NCI-H524 (cell line): Measurements from ENCODE around the gene GTF3C2.
"Not testable (repeated sequence)": the region's sequence is repeated elsewhere in the genome, so short reads cannot be mapped to it uniquely, and the experiment has no call there.

ENCODE experiments used
- DNase-seq, 2 experiments: peaks; one replicate each; lab custom pipeline; 2025; lab: John Stamatoyannopoulos, UW

The GTF3C2 gene

GRCh38 chr2:27370816-27371620, 14.5 kb upstream of the GTF3C2 start:
- DNase-seq: peak in 1 of 2 experiments; percentile 44

- peak; percentile 97 to 99 for DNase-seq
Observed at GRCh38 chr2:27370026-27370815, 13.7 kb upstream of the GTF3C2 start, which contains the start of the genes EIF2B4 and SNX17. TSS of gene EIF2B4 (minus strand) at chr2:27370338. CDS start at chr2:27370314, 24 bp downstream. TSS of gene SNX17 (plus strand) at chr2:27370616. CDS start at chr2:27370744, 128 bp downstream.

GRCh38 chr2:27369471-27370025, 13.0 kb upstream of the GTF3C2 start:
- peak; percentile 40 to 64 for DNase-seq

- DNase-seq: no peak
Observed at GRCh38 chr2:27363933-27364332, 7.4 kb upstream of the GTF3C2 start.

- no peak for DNase-seq
Observed at GRCh38 chr2:27362678-27363420, 6.3 kb upstream of the GTF3C2 start.

- DNase-seq: peak; percentile 24 to 71
Observed at GRCh38 chr2:27356056-27356381, 545 bp downstream of the GTF3C2 start.

GRCh38 chr2:27354597-27354927, 2.0 kb downstream of the GTF3C2 start:
- DNase-seq: no peak

GRCh38 chr2:27353762-27354596, 2.6 kb downstream of the GTF3C2 start:
- peak in 1 of 2 experiments; percentile 36 for DNase-seq

GRCh38 chr2:27353386-27353761, 3.2 kb downstream of the GTF3C2 start:
- not testable (repeated sequence) for DNase-seq

- no peak for DNase-seq
Observed at GRCh38 chr2:27351802-27352598, 4.6 kb downstream of the GTF3C2 start.

GRCh38 chr2:27350106-27350693, 6.4 kb downstream of the GTF3C2 start:
- no peak for DNase-seq

GRCh38 chr2:27347641-27348040, 8.9 kb downstream of the GTF3C2 start:
- peak in 1 of 2 experiments; percentile 31 for DNase-seq

- no peak for DNase-seq
Observed at GRCh38 chr2:27336173-27336572, 20.4 kb downstream of the GTF3C2 start.

GRCh38 chr2:27335311-27335710, 21.3 kb downstream of the GTF3C2 start:
- no peak for DNase-seq

- no peak for DNase-seq
Observed at GRCh38 chr2:27324720-27325119, 31.8 kb downstream of the GTF3C2 start.

GRCh38 chr2:27323596-27324285, 32.8 kb downstream of the GTF3C2 start:
- no peak for DNase-seq

- peak; percentile 84 to 90 for DNase-seq
Observed at GRCh38 chr2:27322766-27323595, 33.6 kb downstream of the GTF3C2 start, which contains the start of gene MPV17. TSS of gene MPV17 (minus strand) at chr2:27323097. CDS start at chr2:27322517, 580 bp downstream.

GRCh38 chr2:27322301-27322765, 34.2 kb downstream of the GTF3C2 start:
- DNase-seq: no peak
